Measurements from ENCODE around the gene IQCH.
"Not testable (repeated sequence)": the region's sequence is repeated elsewhere in the genome, so short reads cannot be mapped to it uniquely, and the experiment has no call there.

IQCH gene

GRCh38 chr15:67244971-67245478 is 9.6 kb upstream of the IQCH start:
- DNase-seq (ENCODE audit: low read depth in 2 of 3, low spot score in 2 of 3), result no peak

DNA sequence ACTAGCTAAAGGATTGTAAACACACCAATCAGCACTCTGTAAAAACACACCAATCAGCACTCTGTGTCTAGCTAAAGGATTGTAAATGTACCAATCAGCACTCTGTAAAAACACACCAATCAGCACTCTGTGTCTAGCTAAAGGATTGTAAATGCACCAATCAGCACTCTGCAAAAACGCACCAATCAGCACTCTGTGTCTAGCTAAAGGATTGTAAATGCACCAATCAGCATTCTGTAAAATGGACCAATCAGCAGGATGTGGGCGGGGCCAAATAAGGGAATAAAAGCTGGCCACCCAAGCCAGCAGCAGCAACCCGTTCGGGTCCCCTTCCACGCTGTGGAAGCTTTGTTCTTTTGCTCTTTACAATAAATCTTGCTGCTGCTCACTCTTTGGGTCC is 8.0 kb upstream of the IQCH start:
- not testable (repeated sequence) for DNase-seq (ENCODE audit: low read depth in 2 of 3, low spot score in 2 of 3)

DNA sequence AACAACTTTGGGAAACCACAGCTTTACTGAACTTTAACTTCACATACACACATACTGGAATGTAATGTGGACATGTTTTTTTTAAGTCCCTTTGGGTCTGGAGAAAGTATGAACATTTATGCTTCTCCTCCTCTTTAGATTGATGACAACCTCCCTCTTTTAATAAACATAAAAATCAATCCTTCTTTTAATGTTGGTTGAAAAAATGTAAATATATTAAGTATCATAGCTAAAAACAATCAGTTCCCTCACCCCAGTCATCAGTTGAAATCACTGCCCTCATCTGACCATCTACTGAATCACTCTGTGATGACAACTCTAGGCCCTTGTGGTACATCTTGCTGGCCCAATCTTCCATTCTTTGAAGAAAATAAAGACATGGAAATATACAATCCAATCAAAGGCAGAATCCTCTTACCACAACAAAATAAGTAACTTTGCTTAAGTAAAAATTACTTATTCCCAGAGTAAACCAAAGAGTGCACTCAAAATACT is 6.5 kb upstream of the IQCH start:
- no peak for DNase-seq (ENCODE audit: low read depth in 2 of 3, low spot score in 2 of 3)

DNA sequence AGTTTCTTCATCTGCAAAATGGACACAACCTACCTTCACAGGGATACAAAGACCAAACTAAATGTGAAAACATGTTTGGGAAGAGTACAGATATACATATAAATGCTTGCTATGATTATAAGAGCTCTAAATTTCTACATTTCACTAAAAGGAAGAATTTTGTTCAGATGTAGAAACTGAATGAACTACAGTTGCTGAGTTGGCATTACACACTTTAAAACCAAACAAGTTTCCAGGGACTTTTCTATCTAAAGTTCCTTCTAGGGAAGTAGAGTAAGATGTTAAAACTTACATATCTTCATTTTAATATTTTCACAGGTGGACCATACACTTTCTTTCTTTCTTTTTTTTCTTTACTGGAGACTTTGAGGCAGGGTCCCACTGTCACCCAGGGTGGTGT is 4.8 kb upstream of the IQCH start:
- no peak for DNase-seq (ENCODE audit: low read depth in 2 of 3, low spot score in 2 of 3)

DNA sequence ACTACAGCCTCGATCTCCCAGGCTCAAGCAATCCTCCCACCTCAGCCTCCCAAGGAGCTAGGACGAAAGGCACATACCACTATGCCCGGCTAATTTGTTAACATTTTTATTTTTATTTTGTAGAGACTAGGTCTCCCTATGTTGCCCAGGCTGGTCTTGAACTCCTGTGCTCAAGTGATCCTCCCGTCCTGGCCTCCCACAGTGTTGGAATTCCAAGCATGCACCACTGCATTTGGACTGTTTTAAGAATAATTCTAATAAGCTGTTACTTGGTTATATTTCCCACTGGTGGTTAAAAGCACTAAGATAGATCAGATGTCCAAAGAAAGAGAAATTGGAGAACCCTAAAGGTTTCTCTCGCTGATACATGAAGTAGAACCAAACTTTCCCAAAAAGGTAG is 3.3 kb upstream of the IQCH start:
- DNase-seq (ENCODE audit: low read depth in 2 of 3, low spot score in 2 of 3), result no peak

- DNase-seq (ENCODE audit: low read depth in 2 of 3, low spot score in 2 of 3), result no peak
These were observed 1.5 kb upstream of the IQCH start for GRCh38 chr15:67253101-67253500.

DNA sequence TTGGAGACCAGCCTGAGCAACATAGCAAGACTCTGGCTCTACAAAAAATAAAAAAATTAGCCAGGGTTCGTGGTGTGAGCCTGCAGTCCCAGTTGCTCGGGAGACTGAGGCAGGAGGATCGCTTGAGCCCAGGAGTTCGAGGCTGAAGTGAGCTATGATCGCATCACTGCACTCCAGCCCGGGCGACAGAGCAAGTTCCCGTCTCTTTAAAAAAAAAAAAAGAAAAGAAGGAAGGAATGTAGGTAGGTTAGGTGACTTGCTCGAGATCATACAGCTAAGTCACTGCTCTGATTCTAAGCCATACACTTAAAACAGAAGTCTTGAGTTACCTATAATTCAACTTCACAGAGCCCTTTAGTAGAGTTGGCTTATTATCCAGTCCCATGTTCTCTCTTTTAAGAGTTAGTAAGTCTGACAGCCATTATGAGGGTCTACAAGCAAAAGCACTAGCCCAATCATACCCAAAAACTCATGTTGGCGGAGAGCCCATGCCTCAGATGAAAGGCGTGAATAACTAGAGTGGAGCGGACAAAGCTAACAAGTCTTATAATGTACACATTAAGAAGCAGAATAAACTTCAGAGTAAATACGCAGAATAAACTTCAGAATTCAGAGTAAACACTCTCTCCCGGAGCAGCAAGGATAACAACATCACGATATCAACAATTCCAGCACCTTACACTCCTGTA is 893 bp upstream of the IQCH start:
- no peak for DNase-seq (ENCODE audit: low read depth in 2 of 3, low spot score in 2 of 3)

DNA sequence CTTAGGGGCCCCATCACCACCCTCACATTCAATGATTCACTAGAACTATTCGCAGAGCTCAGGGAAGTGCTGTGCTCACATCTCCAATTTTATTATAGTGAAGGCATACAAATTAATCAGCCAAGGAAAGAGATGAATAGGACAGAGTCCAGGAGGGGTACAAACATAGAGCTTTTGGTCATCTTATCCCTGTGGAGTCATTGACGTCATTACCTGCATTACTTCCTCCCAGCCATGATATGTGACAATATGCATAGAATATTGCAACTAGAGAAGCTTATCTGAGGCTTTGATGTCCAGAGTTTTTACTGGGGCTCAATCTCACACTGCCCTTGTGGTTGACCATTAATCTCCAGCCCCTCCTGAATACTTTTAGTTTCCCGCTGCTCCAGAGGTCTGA is 1.5 kb downstream of the IQCH start:
- no peak for DNase-seq (ENCODE audit: low read depth in 2 of 3, low spot score in 2 of 3)

DNA sequence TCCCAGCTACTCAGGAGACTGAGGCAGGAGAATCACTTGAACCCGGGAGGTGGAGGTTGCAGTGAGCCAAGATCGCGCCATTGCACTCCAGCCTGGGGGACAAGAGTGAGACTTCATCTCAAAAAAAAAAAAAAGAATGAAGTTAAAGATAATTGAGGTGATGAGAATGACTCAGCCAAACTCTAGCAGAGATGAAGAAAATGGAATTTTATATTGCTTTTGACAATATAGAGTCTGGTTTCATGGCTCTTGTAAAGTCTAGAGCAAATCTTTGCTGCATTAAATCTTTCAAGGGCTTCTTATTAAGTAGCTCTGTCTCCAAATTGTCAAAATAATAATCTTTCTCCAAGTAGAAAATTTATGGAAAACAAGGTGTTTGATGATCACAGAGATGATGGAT is 3.8 kb downstream of the IQCH start:
- not testable (repeated sequence) for DNase-seq (ENCODE audit: low read depth in 2 of 3, low spot score in 2 of 3)

GRCh38 chr15:67259379-67259778 is 4.8 kb downstream of the IQCH start:
- DNase-seq (ENCODE audit: low read depth in 2 of 3, low spot score in 2 of 3), result no peak

- no peak for DNase-seq (ENCODE audit: low read depth in 2 of 3, low spot score in 2 of 3)
These were observed 5.2 kb downstream of the IQCH start for GRCh38 chr15:67259806-67260205.

GRCh38 chr15:67266870-67267269 is 12.3 kb downstream of the IQCH start:
- DNase-seq (ENCODE audit: low read depth in 2 of 3, low spot score in 2 of 3), result no peak

GRCh38 chr15:67267440-67267839 is 12.9 kb downstream of the IQCH start:
- DNase-seq (ENCODE audit: low read depth in 2 of 3, low spot score in 2 of 3), result no peak

- no peak for DNase-seq (ENCODE audit: low read depth in 2 of 3, low spot score in 2 of 3)
These were observed 13.7 kb downstream of the IQCH start for GRCh38 chr15:67267951-67268941.

- no peak for DNase-seq (ENCODE audit: low read depth in 2 of 3, low spot score in 2 of 3)
These were observed 19.6 kb downstream of the IQCH start for GRCh38 chr15:67274236-67274635.

- DNase-seq (ENCODE audit: low read depth in 2 of 3, low spot score in 2 of 3), result no peak
These were observed 22.1 kb downstream of the IQCH start for GRCh38 chr15:67276666-67277065.

DNA sequence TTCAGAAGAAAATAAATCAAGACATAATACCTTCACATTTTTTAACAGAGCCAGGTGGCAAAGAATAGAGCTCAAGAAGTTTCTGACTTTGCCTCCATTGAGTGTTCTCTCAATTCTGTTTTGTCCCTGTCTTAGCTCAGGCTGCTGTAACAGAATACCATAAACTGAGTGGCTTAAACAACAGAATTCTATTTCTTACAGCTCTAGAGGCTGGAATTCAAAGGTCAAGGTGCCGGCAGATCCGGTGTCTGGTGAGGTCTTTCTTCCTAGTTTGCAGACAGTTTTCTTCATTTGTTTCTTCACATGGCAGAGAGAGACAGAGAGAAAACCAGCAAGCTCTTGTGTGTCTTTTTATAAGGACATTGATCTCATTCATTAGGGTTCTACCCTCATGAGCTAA is 25.6 kb downstream of the IQCH start:
- no peak for DNase-seq (ENCODE audit: low read depth in 2 of 3, low spot score in 2 of 3)

GRCh38 chr15:67281714-67282113 is 27.1 kb downstream of the IQCH start:
- no peak for DNase-seq (ENCODE audit: low read depth in 2 of 3, low spot score in 2 of 3)

DNA sequence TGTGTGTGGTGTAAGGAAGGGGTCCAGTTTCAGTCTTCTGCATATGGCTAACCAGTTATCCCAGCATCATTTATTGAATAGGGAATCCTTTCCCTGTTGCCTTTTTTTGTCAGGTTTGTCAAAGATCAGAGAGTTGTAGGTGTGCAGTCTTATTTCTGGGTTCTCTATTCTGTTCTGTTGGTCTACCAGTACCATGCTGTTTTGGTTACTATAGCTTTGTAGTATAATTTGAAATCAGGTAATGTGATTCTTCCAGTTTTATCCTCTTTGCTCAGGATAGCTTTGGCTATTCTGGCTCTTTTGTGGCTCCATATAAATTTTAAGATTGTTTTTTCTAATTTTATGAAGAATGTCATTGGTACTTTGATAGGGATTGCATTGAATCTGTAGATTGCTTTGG is 31.0 kb downstream of the IQCH start:
- DNase-seq (ENCODE audit: low read depth in 2 of 3, low spot score in 2 of 3), result not testable (repeated sequence)

GRCh38 chr15:67286400-67286799 is 31.8 kb downstream of the IQCH start:
- DNase-seq (ENCODE audit: low read depth in 2 of 3, low spot score in 2 of 3), result not testable (repeated sequence)

GRCh38 chr15:67290319-67290718 is 35.7 kb downstream of the IQCH start:
- no peak for DNase-seq (ENCODE audit: low read depth in 2 of 3, low spot score in 2 of 3)

DNA sequence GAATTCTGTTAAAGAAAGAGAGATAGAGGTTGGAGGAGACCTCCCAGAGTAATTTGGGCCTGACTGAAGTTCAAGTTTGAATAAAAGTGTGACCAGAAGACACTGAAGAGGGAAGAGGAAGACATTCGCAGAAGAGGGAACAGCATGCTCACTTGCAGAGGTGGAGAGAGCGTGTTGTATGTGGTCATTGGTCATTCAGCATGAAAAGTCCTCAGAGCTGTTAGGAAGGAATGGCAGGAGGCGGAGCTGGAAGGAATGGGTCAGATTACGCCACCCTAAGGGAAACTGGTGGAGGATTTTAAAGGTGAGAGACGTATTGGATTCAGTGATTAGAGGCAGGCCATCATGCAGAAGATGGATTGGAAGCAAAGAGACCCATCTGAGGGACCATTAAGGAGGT is 41.6 kb downstream of the IQCH start:
- DNase-seq (ENCODE audit: low read depth in 2 of 3, low spot score in 2 of 3), result no peak
